ENCODE data around the gene ANKZF1. TPM values are rescaled to one million over a fixed set of nuclear protein-coding genes. Genes with fewer than 3 reads are reported as not detected.

ANKZF1 gene
- total and polyA plus RNA-seq, 2 of the 8 experiments (the other 6 are each of a cell fraction or from before 2014, with no cell fraction given), result 32.5 to 50.1 TPM

- Histone ChIP-seq H4K20me1 (replicated peaks in 1 of 2; ENCODE audit: control insufficient read depth in 1 of 2, insufficient read depth in 2 of 2, low read length in 2 of 2) (peaks cover 0 to 2% of the 10 kb centered on the region in 2 experiments), H2BK12ac (ENCODE audit: low read depth, low read length) (no peak overlapping the region), H2AFZ (ENCODE audit: low read length) (no peak overlapping the region), H4K8ac (ENCODE audit: extremely low read depth, insufficient read depth, low read length) (no peak overlapping the region), H3K36me3 (ENCODE audit: control insufficient read depth in 2 of 4, insufficient read depth in 4 of 4, low read length in 3 of 4) (peaks cover 6 to 37% (median 22%) of the 10 kb centered on the region in 4 experiments; a peak in 6 of 8 replicates), H3K79me2 (ENCODE audit: control insufficient read depth in 1 of 2, insufficient read depth in 2 of 2, low read length in 2 of 2) (peaks cover 0 to 4% of the 10 kb centered on the region in 2 experiments; a peak in 1 of 4 replicates), H2BK5ac (ENCODE audit: low read depth, low read length) (no peak overlapping the region), H3K79me1 (ENCODE audit: low read depth, low read length) (peaks cover under 1% of the 10 kb centered on the region; the same call in 1 of the 2 replicates), H2AK5ac (ENCODE audit: low read depth, low read length) (no peak overlapping the region), H3K27ac (ENCODE audit: low read depth, low read length) (no peak overlapping the region), H3K18ac (ENCODE audit: extremely low read depth, low read length) (no peak overlapping the region), H3K23ac (ENCODE audit: insufficient read length) (no peak overlapping the region), H3K4me2 (ENCODE audit: insufficient read depth in 1 of 2, low read depth in 2 of 2, low read length in 2 of 2) (no peak overlapping the region), H3K9ac (replicated peaks in 1 of 4; ENCODE audit: extremely low read depth in 1 of 4, low read depth in 3 of 4, low read length in 3 of 4) (no peak overlapping the region), H3K27me3 (replicated peaks in 1 of 4; ENCODE audit: control insufficient read depth in 3 of 4, extremely low read depth in 1 of 4, insufficient read depth in 3 of 4, low read length in 3 of 4) (no peaks in the 10 kb centered on the region), H3K23me2 (ENCODE audit: low read depth, low read length) (no peaks in the 10 kb centered on the region), H2BK15ac (ENCODE audit: low read length) (no peak overlapping the region), H3K4me3 (ENCODE audit: extremely low read depth in 1 of 4, insufficient read depth in 2 of 4, low read depth in 3 of 4, low read length in 4 of 4) (no peak overlapping the region), H3K14ac (ENCODE audit: insufficient read length) (no peak overlapping the region), H2BK20ac (ENCODE audit: low read length) (no peak overlapping the region), H3K9me3 (ENCODE audit: insufficient read depth in 2 of 2, low read depth in 1 of 2, low read length in 1 of 2) (no peaks in the 10 kb centered on the region), H3K4me1 (replicated peaks in 1 of 4; ENCODE audit: control insufficient read depth in 3 of 4, insufficient read depth in 4 of 4, low read length in 3 of 4) (peaks cover 0 to 1% (median under 1%) of the 10 kb centered on the region in 4 experiments; a peak in 4 of 7 replicates), H3K56ac (replicated peaks; ENCODE audit: insufficient read length, low read depth, low read length) (no peak overlapping the region), H4K91ac (replicated peaks; ENCODE audit: insufficient read length, low read length) (no peak overlapping the region), H4K5ac (ENCODE audit: insufficient read length, low read depth, low read length) (no peak overlapping the region), H3K4ac (replicated peaks; ENCODE audit: insufficient read length, low read depth, low read length) (no peak overlapping the region), H2BK120ac (replicated peaks; ENCODE audit: low read depth, low read length) (no peak overlapping the region)
- FAIRE-seq (no peak), DNase-seq (ENCODE audit: low read depth in 1 of 2, low spot score in 2 of 2) (no peak)
- WGBS, 2 experiments (ENCODE audit: extremely low coverage in 1 of 2, insufficient coverage in 1 of 2, insufficient read length in 1 of 2, insufficient replicate concordance in 2 of 2, low coverage in 1 of 2, low lambda C conversion rate in 2 of 2, missing lambda C conversion rate in 1 of 2), result 83% methylated on average over 2 of the region's 2 CpGs; no CpG with 5 or more reads in 1 of the 2 experiments
- ChIA-PET CTCF (ENCODE audit: partially characterized antibody) (interaction anchor here (1.4 to 3.9 kb wide), 2 partner anchors 8 to 25 kb away, joined by 3 to 18 read pairs; no protein-coding TSS in a partner anchor), POLR2A (ENCODE audit: partially characterized antibody) (interaction anchor here (1.1 to 1.2 kb wide), 2 partner anchors 9 to 19 kb away, joined by 3 read pairs; no protein-coding TSS in a partner anchor)
- TF ChIP-seq FOSL1 (IDR thresholded peaks at IDR 0.05; ENCODE audit: insufficient read depth, low read depth, low read length) (no peak), HDAC2 (IDR thresholded peaks at IDR 0.05; ENCODE audit: borderline replicate concordance in 1 of 2, low read depth in 2 of 2, low read length in 2 of 2) (no peak), KDM1A (IDR thresholded peaks at IDR 0.05; ENCODE audit: borderline replicate concordance, low read length) (no peak), SRF (IDR thresholded peaks at IDR 0.05; ENCODE audit: low read depth, low read length) (no peak), ASH2L (IDR thresholded peaks at IDR 0.05; ENCODE audit: low read length) (no peak), SIRT6 (IDR thresholded peaks at IDR 0.05; ENCODE audit: low read length) (no peak), CHD1 (IDR thresholded peaks at IDR 0.05; ENCODE audit: low read depth, low read length) (no peak), USF2 (IDR thresholded peaks at IDR 0.05; ENCODE audit: low read length) (no peak), RBBP5 (IDR thresholded peaks at IDR 0.05; ENCODE audit: borderline replicate concordance, low read depth, low read length) (no peak), TEAD4 (IDR thresholded peaks at IDR 0.05; ENCODE audit: low read depth, low read length) (no peak), SP2 (IDR thresholded peaks at IDR 0.05; ENCODE audit: low read length) (no peak), JUND (IDR thresholded peaks at IDR 0.05; ENCODE audit: low read length) (no peak), SIN3A (conservative IDR thresholded peaks at IDR 0.05 in 1 of 2, IDR thresholded peaks at IDR 0.05 in 1 of 2; ENCODE audit: low read depth in 1 of 2, low read length in 2 of 2) (no peak)
These were observed 45.5 kb upstream of the ANKZF1 start for GRCh38 chr2:219184121-219184520.
